MCF 10A (cell line): ENCODE data around the gene DIAPH3. TPM values are rescaled to one million over a fixed set of nuclear protein-coding genes. Genes with fewer than 3 reads are reported as not detected.

Source experiments
- BruUV-seq: library from RNA; stranded (reverse); fragments of 400-500 nt; replicated peaks from 2 replicates; lab custom pipeline; 2021; lab: Mats Ljungman, UMichigan
- CTCF ChIA-PET: fragments of 300-600 bp; sonication (Branson Sonifier 250); formaldehyde crosslinking; extraction: SDS; loops from one replicate; lab custom pipeline; 2021; ENCODE audit warnings: antibody characterized with exemption, inconsistent platforms; lab: Yijun Ruan, JAX
- POLR2A ChIA-PET: fragments of 300-600, 350-650 bp; sonication (Branson Sonifier 250); formaldehyde crosslinking; extraction: SDS; loops from one replicate; lab custom pipeline; 2020; ENCODE audit warnings: antibody characterized with exemption, inconsistent platforms; lab: Yijun Ruan, JAX
- DNase-seq: peaks from one replicate; pipeline ENCODE4 v3.0.0-alpha.2; 2018; ENCODE audit not compliant: unreplicated experiment
- H3K27ac Mint-ChIP-seq: one replicate; pipeline ENCODE4 v1.8.0; 2022; ENCODE audit warnings: mild to moderate bottlenecking, low read depth, mixed read lengths; ENCODE audit not compliant: unreplicated experiment
- H3K27me3 Mint-ChIP-seq: one replicate; pipeline ENCODE4 v1.8.0; 2022; ENCODE audit warnings: mixed read lengths; ENCODE audit not compliant: insufficient read depth, unreplicated experiment
- H3K36me3 Mint-ChIP-seq: one replicate; pipeline ENCODE4 v1.8.0; 2022; ENCODE audit warnings: mild to moderate bottlenecking, moderate library complexity, mixed read lengths; ENCODE audit not compliant: insufficient read depth, unreplicated experiment
- H3K4me1 Mint-ChIP-seq: one replicate; pipeline ENCODE4 v1.8.0; 2022; ENCODE audit warnings: mixed read lengths; ENCODE audit not compliant: insufficient read depth, unreplicated experiment
- H3K4me3 Mint-ChIP-seq: one replicate; pipeline ENCODE4 v1.8.0; 2022; ENCODE audit warnings: mild to moderate bottlenecking, moderate library complexity, mixed read lengths; ENCODE audit not compliant: unreplicated experiment
- H3K9me3 Mint-ChIP-seq: one replicate; pipeline ENCODE4 v1.8.0; 2022; ENCODE audit warnings: mixed read lengths; ENCODE audit not compliant: unreplicated experiment
- intact Hi-C: fragments of 100-400 bp; cut with micrococcal nuclease; formaldehyde crosslinking; loops from 2 replicates; pipeline ENCODE4 v1.14.1; 2022
- total RNA-seq: library from RNA; stranded (reverse); gene quantifications from 2 replicates; pipeline ENCODE4 v1.2.3, GENCODE V29; 2022
- TF ChIP-seq, protein P1 (sequence below): fragments of 200-600 bp; IDR thresholded peaks from one replicate; pipeline ENCODE4 v1.8.0; 2022; ENCODE audit warnings: antibody characterized with exemption, mild to moderate bottlenecking; ENCODE audit not compliant: unreplicated experiment

Gene DIAPH3
- total RNA-seq, 1 experiment from 2014 or later, result 34.7 TPM

DNA sequence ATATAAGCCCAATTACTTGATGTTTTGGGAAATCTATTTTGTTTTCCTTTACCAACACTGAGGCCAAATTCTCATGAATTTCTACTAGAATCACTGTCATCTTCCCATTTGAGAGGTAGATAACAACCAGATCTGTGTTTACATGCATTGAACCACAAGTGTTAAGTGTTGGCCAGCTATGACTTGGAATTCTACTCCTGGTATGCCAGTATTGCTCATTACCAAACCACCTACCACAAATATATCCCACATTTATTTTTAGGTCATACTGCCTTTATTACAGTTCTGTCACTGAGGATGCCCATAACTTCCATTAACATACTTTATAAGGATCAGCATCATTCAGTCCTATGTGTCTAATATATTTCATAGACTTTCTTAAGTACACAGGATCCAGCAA is 328.9 kb downstream of the DIAPH3 start:
- Mint-ChIP-seq H3K4me1 (no peaks in the 10 kb centered on the region), H3K4me3 (no peak overlapping the region), H3K9me3 (no peaks in the 10 kb centered on the region), H3K27ac (no peak overlapping the region), H3K36me3 (no peaks in the 10 kb centered on the region), H3K27me3 (no peaks in the 10 kb centered on the region)
- no TSS peak for BruUV-seq
- CTCF ChIA-PET, result no interaction called here
- DNase-seq, result no peak
- intact Hi-C loops, result no loop called here
- TF ChIP-seq, protein P1, sequence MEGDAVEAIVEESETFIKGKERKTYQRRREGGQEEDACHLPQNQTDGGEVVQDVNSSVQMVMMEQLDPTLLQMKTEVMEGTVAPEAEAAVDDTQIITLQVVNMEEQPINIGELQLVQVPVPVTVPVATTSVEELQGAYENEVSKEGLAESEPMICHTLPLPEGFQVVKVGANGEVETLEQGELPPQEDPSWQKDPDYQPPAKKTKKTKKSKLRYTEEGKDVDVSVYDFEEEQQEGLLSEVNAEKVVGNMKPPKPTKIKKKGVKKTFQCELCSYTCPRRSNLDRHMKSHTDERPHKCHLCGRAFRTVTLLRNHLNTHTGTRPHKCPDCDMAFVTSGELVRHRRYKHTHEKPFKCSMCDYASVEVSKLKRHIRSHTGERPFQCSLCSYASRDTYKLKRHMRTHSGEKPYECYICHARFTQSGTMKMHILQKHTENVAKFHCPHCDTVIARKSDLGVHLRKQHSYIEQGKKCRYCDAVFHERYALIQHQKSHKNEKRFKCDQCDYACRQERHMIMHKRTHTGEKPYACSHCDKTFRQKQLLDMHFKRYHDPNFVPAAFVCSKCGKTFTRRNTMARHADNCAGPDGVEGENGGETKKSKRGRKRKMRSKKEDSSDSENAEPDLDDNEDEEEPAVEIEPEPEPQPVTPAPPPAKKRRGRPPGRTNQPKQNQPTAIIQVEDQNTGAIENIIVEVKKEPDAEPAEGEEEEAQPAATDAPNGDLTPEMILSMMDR, result no peak
- POLR2A ChIA-PET, result no interaction called here

DNA sequence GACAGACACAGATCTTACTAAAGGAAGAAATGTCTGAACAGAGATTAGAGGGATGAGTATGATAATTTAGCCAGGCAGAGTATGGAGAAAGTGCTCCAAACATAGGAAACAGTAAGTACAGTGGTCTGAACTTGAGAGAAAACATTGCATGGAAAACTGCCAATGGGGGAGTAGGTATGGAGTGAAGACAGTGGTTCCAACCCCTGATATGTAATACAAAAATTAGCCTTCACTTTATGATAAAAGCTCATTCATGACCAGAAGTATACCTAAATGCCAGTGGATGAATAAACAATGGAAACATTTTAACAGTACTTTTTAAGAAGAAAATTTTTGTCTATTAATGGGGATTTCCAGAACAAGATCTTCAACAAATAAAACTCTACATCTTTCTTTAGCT is 334.0 kb downstream of the DIAPH3 start:
- DNase-seq, result no peak
- no TSS peak for BruUV-seq
- Mint-ChIP-seq H3K4me3 (no peak overlapping the region), H3K27me3 (no peaks in the 10 kb centered on the region), H3K9me3 (no peaks in the 10 kb centered on the region), H3K4me1 (no peaks in the 10 kb centered on the region), H3K27ac (no peak overlapping the region), H3K36me3 (no peaks in the 10 kb centered on the region)
- intact Hi-C loops, result no loop called here
- ChIA-PET POLR2A (interaction anchor here (1.8 kb wide), 1 partner anchor 8 kb away, joined by 4 read pairs; no protein-coding TSS in a partner anchor), CTCF (interaction anchor here (1.1 kb wide), 1 partner anchor 13 kb away, joined by 4 read pairs; no protein-coding TSS in a partner anchor)
- TF ChIP-seq, protein P1, result no peak

DNA sequence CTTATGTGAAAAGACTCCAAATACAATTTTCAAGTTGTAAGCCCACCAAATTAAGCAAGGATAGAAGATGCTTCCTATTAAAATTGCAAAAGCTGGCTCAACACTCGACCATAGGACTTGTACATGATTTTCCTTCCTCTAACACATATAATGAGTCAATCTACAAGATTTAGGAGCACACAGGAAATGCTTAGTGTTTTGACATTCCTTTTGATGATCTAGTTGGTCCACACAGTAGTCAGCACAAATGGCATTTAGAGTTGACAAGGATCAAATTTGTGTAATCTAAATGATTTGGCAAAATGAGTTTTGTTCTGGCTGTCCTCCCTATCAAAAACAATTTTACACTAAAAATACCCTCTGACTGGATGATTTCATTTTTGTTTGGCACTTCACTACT is 340.2 kb downstream of the DIAPH3 start:
- Mint-ChIP-seq H3K27me3 (no peaks in the 10 kb centered on the region), H3K4me1 (no peaks in the 10 kb centered on the region), H3K4me3 (no peak overlapping the region), H3K36me3 (no peaks in the 10 kb centered on the region), H3K27ac (no peak overlapping the region), H3K9me3 (no peaks in the 10 kb centered on the region)
- peak; percentile 35 for DNase-seq
- ChIA-PET POLR2A (no interaction called here), CTCF (no interaction called here)
- no TSS peak for BruUV-seq
- intact Hi-C loops, result no loop called here
- TF ChIP-seq, protein P1, result no peak

DNA sequence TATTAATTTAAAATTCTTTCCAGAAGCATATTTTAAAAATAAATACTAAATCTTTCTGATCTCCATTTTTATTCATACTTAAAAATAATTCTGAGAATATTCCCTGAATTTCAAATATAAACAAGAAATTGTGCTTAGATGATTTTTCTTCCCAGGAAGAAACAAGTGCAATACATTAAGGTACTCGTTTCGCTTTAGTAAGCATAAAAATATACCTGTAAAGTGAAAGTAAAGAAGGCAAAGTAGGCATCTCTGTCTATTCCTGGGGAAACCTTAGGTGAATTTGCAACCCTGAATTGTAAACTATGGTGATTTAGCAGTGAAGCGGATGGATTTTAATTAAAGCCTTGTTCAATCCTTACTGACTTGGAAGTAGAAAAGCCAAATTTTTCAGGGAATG is 354.2 kb downstream of the DIAPH3 start:
- TF ChIP-seq, protein P1, result no peak
- intact Hi-C loops, result no loop called here
- CTCF ChIA-PET, result no interaction called here
- POLR2A ChIA-PET, result no interaction called here
- no peaks in the 10 kb centered on the region for H3K9me3 Mint-ChIP-seq
- no peak overlapping the region for H3K27ac Mint-ChIP-seq
- no TSS peak for BruUV-seq
- no peaks in the 10 kb centered on the region for H3K27me3 Mint-ChIP-seq
- DNase-seq, result no peak
- no peak overlapping the region for H3K4me3 Mint-ChIP-seq
- H3K36me3 Mint-ChIP-seq, result no peaks in the 10 kb centered on the region
- no peaks in the 10 kb centered on the region for H3K4me1 Mint-ChIP-seq
